GM19467 (cell line): Measurements from ENCODE around the gene NGF.
"Not testable (repeated sequence)": the region's sequence is repeated elsewhere in the genome, so short reads cannot be mapped to it uniquely, and the experiment has no call there.

Experiments used
- ATAC-seq: cut with Tn5 transposase; IDR thresholded peaks from one replicate; pipeline ENCODE4 v1.9.1; 2021; ENCODE audit warnings: mild to moderate bottlenecking, moderate library complexity; ENCODE audit not compliant: unreplicated experiment

The NGF gene

DNA sequence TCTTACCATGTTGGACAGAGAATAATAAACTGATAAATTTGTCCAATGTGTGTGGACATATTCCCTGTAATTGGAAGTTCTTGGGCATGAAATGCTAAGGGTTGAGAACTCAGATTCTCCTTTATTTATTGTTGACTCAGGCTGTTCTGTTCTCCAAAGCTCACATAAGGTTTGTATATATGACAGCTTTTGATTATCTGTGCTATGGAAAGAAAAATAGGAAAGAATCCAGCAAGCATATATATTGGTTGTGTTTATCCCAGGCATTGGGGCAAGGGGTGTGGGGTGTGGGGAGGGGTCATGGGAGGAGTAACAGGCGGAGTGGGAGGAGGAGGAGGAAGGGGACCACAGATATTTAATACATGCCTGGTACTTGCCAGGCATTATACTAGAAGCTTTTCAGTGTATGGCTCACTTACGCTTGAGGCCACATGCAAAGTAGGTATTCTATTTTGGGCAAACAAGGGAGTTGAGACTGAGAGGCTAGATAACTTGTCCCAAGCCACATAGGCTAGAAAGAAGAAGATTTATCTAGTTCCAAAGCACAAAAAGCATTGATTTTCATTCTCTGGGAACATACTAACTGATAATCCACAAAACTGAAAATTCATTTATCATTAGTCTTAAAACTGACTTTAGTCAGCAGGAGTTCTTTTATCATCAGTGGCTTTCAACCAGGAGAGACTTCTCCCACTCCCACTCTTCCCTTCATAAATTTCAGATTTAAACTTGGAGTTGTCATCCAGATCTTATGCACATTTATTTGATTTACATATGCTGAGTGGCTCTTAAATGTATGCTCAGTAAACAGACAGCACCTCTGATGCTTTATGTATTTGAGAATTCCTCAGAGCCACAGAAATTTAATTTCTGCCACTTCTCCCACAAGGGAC is 27.2 kb downstream of the NGF start:
- ATAC-seq, result no peak

DNA sequence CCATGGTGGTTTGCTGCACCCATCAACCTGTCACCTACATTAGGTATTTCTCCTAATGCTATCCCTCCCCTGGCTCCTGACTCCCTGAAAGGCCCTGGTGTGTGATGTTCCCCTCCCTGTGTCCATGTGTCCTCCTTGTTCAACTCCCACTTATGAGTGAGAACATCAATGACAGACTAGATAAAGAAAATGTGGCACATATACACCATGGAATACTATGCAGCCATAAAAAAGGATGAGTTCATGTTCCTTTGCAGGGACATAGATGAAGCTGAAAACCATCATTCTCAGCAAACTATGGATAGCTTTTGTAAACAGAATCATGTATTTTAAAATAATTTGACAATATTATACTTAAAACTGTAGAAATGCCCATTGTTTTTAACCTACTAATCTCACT is 28.5 kb downstream of the NGF start:
- ATAC-seq, result not testable (repeated sequence)

DNA sequence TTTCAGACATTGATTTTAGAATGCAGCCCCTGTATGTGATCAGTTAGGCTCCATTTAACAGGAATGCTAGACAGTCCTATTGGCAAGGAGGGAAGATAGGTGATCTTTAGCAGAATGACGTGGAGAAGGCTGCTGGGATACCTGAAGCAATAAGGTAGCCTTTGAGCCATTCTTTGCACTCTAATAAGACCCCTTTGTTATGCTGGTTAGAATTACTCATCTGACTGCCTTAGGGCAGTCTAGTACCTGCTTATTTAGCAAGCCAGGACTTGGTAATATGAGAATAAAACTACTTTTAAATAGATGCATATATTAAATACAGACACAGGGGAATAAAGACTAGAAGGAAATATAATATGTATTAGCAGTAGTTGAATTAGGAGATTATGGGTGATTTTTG is 29.1 kb downstream of the NGF start:
- ATAC-seq, result no peak

DNA sequence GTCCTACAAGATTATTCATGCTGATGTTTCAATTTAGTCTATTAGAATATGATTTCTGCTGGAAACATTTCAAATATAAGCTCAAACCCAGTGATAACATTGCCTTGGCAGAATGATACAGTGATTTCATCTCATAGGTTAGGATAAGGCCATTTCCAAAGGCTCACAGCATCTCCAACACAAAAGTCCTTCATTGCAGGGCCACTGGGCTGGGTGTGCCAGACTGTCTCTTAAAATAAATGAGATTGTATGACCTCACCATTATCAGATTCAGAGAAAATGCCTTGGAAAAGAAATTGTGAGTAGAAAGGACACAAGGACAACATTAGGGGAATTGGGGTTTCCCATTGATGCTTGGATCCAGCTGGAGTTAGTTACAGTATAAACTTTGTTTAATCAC is 30.4 kb downstream of the NGF start:
- no peak for ATAC-seq

DNA sequence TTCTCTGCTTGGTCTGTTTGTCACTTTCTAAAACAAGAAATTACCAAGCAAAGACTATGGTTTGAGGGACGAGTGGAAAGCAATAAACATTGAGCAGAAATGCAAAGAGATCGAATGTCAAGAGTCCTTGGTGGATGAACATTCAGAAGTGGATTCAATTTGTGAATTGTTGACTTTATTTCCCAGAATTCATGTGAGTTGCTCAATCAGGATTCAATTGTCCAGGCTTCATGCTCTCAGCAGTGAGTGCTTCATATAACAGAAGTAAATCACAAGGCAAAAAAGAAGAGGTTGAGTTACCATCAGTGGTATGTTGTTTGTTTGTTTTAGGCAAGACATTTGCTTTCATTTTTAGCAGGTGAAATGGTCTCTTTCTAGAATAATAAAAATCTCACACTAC is 31.9 kb downstream of the NGF start:
- ATAC-seq, result no peak

DNA sequence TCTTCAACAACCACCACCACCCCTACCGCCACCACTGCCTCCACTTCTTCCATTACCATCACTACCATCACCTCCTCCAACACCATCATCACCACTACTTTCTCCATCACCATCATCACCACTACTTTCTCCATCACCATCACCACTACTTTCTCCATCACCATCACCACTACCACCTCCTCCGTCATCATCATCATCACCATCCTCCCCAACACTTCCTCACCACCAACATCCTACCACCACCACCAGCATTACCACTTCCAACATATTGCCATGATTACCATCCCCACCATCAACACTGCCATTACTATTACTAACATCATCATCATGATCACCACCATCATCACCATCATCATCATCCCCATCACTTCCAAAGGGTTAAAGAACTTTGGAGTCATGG is 34.7 kb downstream of the NGF start:
- ATAC-seq, result no peak

DNA sequence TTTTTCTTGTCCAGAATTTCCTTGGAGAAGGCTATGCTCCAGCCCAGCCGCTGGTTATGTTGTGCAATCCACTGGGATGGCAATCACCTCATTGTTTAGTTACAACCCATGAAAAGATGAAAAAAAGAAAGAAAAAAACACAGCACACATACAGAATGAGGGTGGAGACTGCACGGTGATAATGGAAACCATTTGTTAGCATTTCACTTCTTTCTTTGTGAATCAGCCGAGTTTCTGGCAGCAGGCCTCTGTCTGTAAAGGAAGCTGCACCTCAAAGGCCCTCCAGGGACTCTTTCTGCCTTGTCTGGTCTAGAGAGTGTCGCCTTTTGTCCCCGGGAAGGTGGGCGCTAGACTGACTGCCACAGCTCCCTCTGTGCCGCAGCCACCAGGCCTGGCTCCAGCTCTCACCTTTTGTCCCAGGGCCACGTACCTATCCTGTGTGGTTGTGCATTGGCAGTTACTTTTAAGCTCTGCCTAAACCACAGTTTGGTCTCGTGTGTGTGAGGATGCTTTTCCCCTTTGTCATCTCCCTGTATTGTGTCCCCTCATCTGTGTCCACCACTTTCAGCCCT is 35.6 kb downstream of the NGF start:
- no peak for ATAC-seq

DNA sequence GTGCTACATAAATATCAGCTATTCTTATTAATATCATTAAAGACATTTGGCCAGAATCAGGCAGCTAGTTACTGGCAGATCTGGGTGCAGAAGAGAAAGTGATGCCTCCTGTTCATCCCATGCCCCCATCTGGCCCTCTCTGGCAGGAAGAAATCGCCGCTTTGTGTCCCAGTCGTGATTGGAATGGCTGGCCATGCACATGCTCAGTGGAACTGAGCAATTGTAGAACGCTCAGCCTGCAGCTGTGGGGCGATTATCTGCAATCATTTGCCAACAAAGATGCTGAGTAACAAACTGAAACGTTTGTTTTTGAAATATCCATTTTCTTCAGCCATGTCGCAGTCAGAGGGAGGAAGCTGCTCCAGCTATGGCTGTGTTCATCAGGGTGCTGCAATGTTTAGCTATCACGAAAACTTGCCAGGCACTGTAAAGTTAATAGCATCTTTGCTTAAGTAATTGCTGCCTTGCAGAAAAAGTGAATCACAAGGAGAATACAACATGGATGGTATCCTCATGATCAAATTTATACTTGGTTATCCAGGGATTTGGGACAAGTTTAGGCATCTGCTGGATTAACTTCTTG is 36.5 kb downstream of the NGF start:
- ATAC-seq, result no peak

DNA sequence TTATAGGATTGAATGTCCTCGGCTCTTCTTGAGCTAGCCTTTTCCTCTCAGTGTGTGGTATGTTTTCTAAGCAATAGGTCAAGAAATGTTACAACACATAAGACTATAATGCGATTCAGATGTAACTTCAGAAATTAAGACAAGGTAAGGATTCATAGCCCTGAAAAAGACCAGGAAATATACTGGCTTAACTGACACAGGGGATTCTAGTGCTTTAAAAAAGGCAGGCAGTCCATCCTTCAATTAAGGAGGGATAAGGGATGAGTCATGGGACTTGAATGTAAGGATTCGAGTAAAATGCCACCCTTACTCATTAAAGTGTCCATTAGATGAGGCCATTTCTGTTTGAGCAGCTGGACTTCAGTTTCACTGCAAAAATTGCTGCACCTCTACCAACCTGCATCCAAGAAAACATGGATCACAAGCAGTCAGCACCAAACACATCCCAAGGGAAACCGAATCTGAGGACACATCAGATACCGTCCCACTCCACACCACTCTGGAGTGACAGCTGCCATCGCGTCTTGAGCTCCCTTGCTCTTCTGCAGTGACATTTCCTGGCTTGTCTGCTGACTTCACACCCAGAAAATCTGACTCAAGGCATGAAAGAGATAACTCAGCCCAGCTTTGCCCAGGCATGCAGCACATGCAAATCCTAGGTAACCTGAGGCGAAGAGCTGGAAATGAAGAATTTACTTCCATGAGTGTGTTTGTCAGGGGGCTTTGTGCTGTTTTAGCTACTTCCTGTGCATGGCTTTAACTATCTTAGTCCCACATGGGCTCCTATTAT is 37.8 kb downstream of the NGF start:
- no peak for ATAC-seq

DNA sequence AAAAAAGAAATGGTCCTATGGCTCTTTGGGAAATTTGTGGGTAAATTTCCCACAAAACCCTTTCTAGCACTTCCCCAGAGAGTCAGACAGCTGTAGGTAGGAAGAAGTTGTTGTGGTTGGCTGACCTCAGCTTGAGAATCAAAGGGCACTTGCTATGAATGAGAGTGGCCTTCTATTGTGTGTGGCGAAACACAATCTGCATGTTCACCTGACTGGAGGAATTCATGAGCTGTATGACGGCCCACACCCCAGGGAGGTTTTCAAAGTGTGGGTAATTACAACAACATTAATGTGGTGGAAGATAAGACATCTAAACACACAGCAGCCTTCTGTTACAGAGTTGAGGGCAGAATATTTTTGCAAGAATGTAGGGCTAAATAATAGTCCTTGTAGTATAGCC is 38.8 kb downstream of the NGF start:
- no peak for ATAC-seq

DNA sequence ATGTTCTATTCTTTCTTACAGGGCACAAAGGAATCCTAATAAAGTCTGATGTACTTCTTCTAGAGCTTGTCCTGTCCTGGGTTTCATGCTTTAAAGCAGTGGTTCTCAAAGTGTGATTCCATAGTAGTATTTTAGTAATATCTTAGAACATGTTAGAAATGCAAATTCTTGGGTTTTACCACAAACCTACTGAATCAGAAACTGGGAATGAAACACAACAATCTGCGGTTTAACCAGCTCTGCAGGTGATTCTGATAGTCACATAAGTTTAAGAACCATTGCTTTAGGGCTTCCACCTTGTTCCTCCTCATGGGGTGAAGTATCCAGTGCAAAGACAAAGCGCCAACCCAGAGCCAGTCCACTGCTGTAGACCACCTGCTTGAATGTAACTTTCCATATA is 41.1 kb downstream of the NGF start:
- ATAC-seq, result peak; percentile 73

DNA sequence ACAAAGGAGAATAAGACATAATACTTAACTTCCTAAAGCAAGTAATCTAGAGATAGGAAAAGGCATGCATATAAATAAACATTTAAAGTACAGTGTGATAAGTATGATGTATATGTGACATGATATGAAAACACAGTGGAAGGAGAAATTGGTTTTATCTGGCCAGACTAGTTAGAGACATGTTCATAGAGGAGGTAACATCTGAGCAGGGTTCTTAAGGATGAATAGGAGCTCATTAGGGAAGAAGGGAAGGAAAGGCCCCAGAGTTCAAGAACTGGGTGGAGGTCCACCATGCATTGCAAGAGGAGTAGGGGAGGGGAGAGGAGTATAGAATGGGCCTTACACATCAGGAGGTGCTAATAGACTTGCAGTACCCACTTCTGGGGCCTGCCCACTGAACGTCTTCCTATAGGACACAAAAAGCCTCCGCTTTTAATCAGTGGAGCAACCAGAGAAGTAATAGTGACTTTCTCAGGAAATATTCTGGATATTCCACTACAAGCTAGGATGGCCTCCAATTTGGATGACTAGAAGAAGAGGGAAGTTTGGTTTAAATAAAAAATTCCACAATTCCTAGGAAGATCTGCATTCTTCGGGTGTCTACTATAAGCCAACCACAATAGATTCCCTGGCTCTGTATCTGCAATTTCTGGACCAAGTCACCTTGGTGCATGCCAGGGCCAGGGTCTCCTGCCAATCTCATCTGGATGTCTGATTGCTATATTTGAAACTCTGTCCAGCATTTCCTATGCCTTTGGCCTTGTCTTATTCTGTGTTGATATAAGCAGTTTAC is 41.9 kb downstream of the NGF start:
- ATAC-seq, result no peak

DNA sequence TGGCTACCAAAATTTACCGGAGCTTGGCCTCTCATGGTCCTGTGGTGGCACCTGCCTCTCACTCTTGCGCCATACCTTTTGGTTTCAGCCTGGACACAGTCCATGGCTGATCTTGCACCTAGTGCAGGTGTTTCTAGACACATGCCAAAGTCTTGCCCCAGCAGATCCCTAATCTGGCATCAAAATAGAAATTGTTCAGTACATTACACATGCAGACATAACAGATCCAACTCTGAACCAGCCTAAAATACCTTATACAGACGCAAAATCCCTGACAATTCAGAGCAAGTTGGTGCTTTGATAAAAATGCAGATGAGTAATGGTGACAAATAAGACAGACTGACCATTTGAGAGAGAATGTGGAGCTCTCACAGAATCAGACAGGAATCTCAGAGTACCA is 44.1 kb downstream of the NGF start:
- ATAC-seq, result no peak

DNA sequence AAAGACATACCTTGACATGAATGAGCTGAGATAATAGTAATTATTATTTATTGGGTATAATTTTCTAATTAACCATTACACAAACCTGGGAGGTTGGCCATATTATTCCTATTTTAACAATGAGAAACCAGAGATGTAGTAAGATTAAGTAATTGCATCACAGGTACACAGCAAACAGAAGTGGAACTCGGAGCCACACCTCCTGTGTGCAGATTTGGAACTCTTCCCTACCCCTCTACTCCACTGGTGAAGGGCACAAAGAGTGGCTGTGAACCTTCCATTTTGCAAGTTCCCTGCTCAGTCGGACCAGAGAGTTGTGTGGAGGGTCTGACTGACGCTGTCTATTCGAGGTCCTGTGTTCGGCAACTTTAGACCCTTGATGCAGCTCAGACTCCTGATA is 45.0 kb downstream of the NGF start:
- ATAC-seq, result no peak

DNA sequence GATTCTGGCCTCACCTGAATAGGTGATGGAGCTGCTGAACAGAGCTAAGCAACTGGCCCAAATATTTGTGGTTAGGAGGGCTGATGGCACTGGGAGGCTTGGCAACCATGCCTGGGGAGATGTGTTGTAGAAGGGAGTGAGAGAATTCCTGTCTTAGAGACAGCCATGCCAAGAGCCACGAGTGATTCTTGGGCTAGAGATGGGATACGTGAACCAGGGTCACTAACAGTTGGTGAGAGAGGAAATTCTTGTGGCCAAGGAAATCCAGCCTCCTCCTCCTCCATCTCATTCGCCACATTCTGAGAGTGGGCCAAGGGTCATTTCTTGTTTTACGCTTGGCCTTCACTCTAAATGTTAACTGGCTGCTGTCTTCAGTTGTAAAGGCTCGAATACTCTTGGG is 46.3 kb downstream of the NGF start:
- ATAC-seq, result no peak

DNA sequence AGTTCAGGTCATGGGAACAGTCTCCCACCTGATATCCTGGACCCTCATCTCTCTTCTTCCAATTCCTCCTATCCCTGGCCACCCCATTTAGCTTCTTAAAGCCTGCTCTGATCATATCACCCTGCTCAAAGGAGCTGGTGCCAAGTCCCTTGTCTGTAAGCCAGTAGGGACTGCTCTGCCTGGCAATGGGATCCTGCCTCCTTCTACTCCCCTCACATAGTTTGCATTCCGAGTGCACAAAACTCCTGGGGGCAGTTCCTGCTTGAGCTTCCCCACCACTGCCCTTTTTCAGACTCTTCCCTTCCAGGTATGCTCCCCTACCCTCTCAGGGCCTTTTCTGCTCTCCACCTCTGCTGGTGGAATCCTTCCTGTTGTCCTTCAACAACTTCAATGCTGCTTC is 48.1 kb downstream of the NGF start:
- ATAC-seq, result no peak

DNA sequence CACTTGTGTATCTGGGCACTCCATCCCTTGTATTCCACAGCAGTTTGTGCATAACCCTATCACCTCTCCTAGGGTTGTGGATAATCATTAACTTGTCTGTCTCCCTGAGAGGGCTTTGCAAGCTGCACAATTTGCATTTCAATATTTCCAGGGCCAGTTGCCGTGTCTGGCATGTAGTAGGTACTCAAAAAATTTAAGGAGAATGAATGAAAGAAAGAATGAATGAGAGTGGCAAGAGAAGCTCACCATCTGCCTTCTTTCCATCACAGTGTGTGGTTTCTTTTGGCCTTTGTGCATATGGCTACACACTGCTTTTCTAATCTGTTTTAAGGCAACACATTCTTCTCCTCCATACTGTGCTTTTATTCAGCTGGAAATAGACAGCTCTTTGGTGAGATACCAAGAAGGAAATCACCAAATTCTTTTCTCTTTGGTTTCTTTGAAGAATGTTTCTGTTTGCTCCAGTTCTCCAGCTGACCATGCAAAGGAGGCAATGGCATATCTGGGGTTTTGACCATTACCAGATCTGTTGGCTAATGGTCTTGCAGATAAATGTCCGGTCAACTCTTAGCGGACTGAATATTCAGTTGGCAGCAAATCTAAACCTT is 49.4 kb downstream of the NGF start:
- ATAC-seq, result no peak

DNA sequence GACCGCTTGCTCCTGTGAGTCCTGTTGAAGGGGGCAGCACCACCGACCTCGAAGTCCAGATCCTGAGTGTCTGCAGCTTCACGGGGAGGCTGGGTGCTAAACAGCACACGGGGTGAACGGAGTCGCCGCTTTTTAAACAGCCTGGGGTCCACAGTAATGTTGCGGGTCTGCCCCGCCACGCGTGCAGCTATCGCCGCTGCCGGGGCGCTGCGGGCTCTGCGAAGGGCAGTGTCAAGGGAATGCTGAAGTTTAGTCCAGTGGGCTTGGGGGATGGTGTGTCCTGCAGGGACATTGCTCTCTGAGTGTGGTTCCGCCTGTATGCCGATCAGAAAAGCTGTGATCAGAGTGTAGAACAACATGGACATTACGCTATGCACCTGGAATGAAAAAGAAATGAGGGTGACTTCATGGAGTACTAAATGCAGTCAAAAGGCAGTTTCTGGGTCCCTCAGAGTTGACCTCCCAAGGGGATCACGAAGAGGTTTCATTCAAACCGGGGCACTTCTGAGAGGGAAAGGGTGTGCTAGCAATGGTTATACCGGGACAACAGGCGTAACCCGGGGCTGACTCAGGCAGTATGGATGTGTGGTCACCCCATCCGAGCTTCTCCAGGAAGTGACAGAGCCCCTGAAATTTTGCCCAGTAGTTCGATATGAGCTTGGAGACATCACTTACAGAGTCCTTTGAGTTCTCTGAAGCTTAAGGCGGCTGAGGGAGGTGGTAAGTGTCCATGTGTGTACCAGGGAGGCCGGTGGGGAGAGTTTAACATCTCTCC is 51.4 kb downstream of the NGF start:
- ATAC-seq, result no peak

DNA sequence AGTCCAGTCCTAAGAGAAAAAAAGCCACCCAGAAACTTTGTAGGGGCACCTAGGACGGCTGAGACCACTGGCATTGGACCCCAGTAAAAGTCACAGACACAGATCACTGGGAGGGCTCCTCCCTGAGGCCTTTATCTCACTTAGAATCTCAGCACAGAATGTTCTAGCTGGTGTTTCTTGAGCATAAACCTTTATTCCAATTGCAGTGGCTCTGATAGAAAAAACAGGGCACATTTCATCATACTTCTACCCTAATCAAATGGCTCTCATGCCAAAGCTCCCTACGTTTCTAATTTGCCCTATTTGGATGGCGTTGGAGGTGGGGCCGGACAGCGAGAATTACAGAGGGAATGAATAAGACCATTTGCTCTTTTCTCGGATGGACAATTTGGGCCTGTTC is 53.8 kb downstream of the NGF start:
- no peak for ATAC-seq
